Keratinocyte (primary cell): ENCODE measurements around the gene OR5A1.

Experiments
- CTCF ChIP-seq, 3 experiments: IDR thresholded peaks in 1 of 3; conservative IDR thresholded peaks in 1 of 3; optimal IDR thresholded peaks in 1 of 3; 2 replicates in 2 of 3; 3 replicates in 1 of 3; pipeline versions ENCODE3 to v1.5.1; 2011; ENCODE audit warnings: low read length in 3 of 3, mild to moderate bottlenecking in 3 of 3, moderate library complexity in 2 of 3, control low read depth in 1 of 3, inconsistent platforms in 1 of 3; ENCODE audit not compliant: insufficient read depth in 2 of 3; ENCODE audit errors: extremely low read depth in 1 of 3
- EZH2 ChIP-seq: IDR thresholded peaks from one replicate; pipeline ENCODE4 v1.6.1; 2012; ENCODE audit warnings: inconsistent platforms, mild to moderate bottlenecking, low read length, moderate library complexity

DNA sequence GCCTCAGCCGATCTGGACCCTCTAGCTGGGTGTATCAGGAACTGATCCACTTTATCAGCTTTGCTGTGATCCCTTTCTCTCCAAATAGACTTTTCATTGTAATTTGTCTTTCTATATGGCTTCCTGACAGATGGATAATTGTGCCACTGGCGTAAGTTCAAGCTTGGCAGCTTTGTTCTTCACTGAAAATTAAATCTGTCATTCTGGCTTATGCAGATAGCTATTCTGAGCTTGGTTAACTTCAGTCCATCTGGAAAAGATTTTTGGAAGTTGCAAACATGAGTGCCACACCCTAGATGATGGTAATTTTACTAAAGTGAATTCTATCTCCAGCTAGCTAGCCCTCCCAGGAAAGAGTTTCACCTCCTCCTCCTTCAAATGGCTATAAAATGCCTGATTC is 18.1 kb upstream of the OR5A1 start:
- TF ChIP-seq CTCF (optimal IDR thresholded peaks at IDR 0.05 in 1 of 3, IDR thresholded peaks at IDR 0.05 in 1 of 3, conservative IDR thresholded peaks at IDR 0.05 in 1 of 3; ENCODE audit: extremely low read depth in 1 of 3, insufficient read depth in 2 of 3, low read length in 3 of 3) (no peak), EZH2 (no peak)
